Mucosa of descending colon (tissue), 3 donors: ENCODE results near the gene BECN2. TPM values are rescaled to one million over a fixed set of nuclear protein-coding genes. Genes with fewer than 3 reads are reported as not detected.

ENCODE experiments used
- ATAC-seq: fragments of 200-7000 bp; cut with Tn5 transposase; one replicate; pipeline ENCODE4 v1.9.1; 2020; ENCODE audit warnings: mild to moderate bottlenecking, moderate library complexity
- DNase-seq, 3 donors: peaks; one replicate each; pipeline ENCODE4 v3.0.0-alpha.2; 2020
- H3K36me3 ChIP-seq: fragments of 200-600 bp; one replicate; pipeline ENCODE4 v1.8.0; 2021; ENCODE audit warnings: low read depth, mild to moderate bottlenecking
- H3K4me1 ChIP-seq: fragments of 200-600 bp; one replicate; pipeline ENCODE4 v1.8.0; 2021; ENCODE audit warnings: low read depth, mild to moderate bottlenecking
- H3K4me3 ChIP-seq: fragments of 200-600 bp; one replicate; pipeline ENCODE4 v1.8.0; 2021; ENCODE audit warnings: mild to moderate bottlenecking
- H3K9me3 ChIP-seq: fragments of 200-600 bp; one replicate; pipeline ENCODE4 v1.8.0; 2021; ENCODE audit warnings: mild to moderate bottlenecking
- CTCF ChIP-seq: fragments of 200-600 bp; IDR thresholded peaks from one replicate; pipeline ENCODE4 v1.8.0; 2022; ENCODE audit warnings: antibody characterized with exemption, mild to moderate bottlenecking
- intact Hi-C, 2 donors: fragments of 100-400 bp; cut with DNase I in 1 of 2; cut with micrococcal nuclease in 1 of 2; formaldehyde crosslinking; loops; one replicate each; pipeline versions ENCODE4 v1.11.0 to v1.11.1; 2022; cut with DNase I, micrococcal nuclease
- total RNA-seq, 3 donors: library from RNA; stranded (reverse); fragmentation: NEBNext Ultra II Directional in 2 of 3; extraction: Animal tissue kit (Norgen Biotek cat#: 25700) in 2 of 3; gene quantifications; one replicate each; pipeline versions ENCODE4 v1.2.1 to v1.2.4, GENCODE V29; 2021 to 2023
- donor health status: DM: no; HTN: no; CAD: no; lungs with moderate emphysema.
- donor health status: DM: no; HTN: no; CAD: no.
- donor health status: DM: no; HTN: yes; CAD: no.

The BECN2 gene
- total RNA-seq, 3 donors from 2014 or later: not detected

GRCh38 chr1:241997401-241997998 is 39.9 kb downstream of the BECN2 start:
- ATAC-seq (no peak), DNase-seq (no peak)
- intact Hi-C loops: no loop called here
- Histone ChIP-seq H3K4me1 (peaks cover 5% of the 10 kb centered on the region), H3K9me3 (no peaks in the 10 kb centered on the region), H3K36me3 (no peaks in the 10 kb centered on the region), H3K4me3 (no peak overlapping the region)
- no peak for TF ChIP-seq CTCF

- H3K36me3 ChIP-seq: no peaks in the 10 kb centered on the region
- DNase-seq (peak; percentile 66 to 86 (median 85)), ATAC-seq (peak; percentile 91)
- peaks cover 5% of the 10 kb centered on the region for H3K4me1 ChIP-seq
- intact Hi-C loops: no loop called here
- peak; percentile 40 for TF ChIP-seq CTCF
- H3K4me3 ChIP-seq: no peak overlapping the region
- no peaks in the 10 kb centered on the region for H3K9me3 ChIP-seq
These were observed 40.9 kb downstream of the BECN2 start for GRCh38 chr1:241998412-241998921.

GRCh38 chr1:241999026-241999425 is 41.5 kb downstream of the BECN2 start, which contains the start of gene MAP1LC3C:
Gene MAP1LC3C, minus strand, starts transcription at chr1:241999098. Its CDS starts 90 bp downstream, at chr1:241999008.
- Histone ChIP-seq H3K36me3 (no peaks in the 10 kb centered on the region), H3K4me3 (no peak within 1 kb of the TSS), H3K9me3 (no peaks in the 10 kb centered on the region), H3K4me1 (peaks cover 5% of the 10 kb centered on the region)
- DNase-seq (no peak), ATAC-seq (peak; percentile 6)
- no peak for TF ChIP-seq CTCF
- intact Hi-C loops: no loop called here

GRCh38 chr1:242000434-242000833 is 42.9 kb downstream of the BECN2 start:
- ATAC-seq (no peak), DNase-seq (no peak)
- Histone ChIP-seq H3K9me3 (no peaks in the 10 kb centered on the region), H3K4me1 (peaks cover 5% of the 10 kb centered on the region), H3K4me3 (no peak overlapping the region), H3K36me3 (no peaks in the 10 kb centered on the region)
- intact Hi-C loops: no loop called here
- no peak for TF ChIP-seq CTCF

- no peak for ATAC-seq
- Histone ChIP-seq H3K9me3 (no peaks in the 10 kb centered on the region), H3K4me3 (no peak overlapping the region), H3K36me3 (no peaks in the 10 kb centered on the region), H3K4me1 (peaks cover 5% of the 10 kb centered on the region)
- intact Hi-C loops: no loop called here
- no peak for DNase-seq
- no peak for TF ChIP-seq CTCF
These were observed 44.5 kb downstream of the BECN2 start for GRCh38 chr1:242002072-242002471.

- Histone ChIP-seq H3K4me3 (no peak overlapping the region), H3K36me3 (no peaks in the 10 kb centered on the region), H3K4me1 (peaks cover 5% of the 10 kb centered on the region), H3K9me3 (no peaks in the 10 kb centered on the region)
- ATAC-seq (no peak), DNase-seq (no peak)
- TF ChIP-seq CTCF: no peak
- intact Hi-C loops: no loop called here
These were observed 44.9 kb downstream of the BECN2 start for GRCh38 chr1:242002510-242002909.
